GM23338 (cell line): ENCODE results near the gene NID2. TPM values are rescaled to one million over a fixed set of nuclear protein-coding genes. Genes with fewer than 3 reads are reported as not detected.

Source experiments
- ATAC-seq: fragments of 200-7000 bp; cut with Tn5 transposase; 3 replicates; pipeline ENCODE4 v1.9.1; 2020
- DNase-seq: peaks from one replicate; pipeline ENCODE4 v3.0.0-alpha.2; 2015; ENCODE audit warnings: low spot score
- H2AFZ ChIP-seq: fragments of 200-600 bp; sonication (generic); 2 replicates; pipeline ENCODE4 v1.8.0; 2016; ENCODE audit warnings: antibody characterized with exemption, mild to moderate bottlenecking, moderate library complexity
- H3F3A ChIP-seq: fragments of 200-600 bp; sonication (generic); replicated peaks from 2 replicates; pipeline ENCODE4 v1.8.0; 2017; ENCODE audit warnings: antibody characterized with exemption, mixed run types, low read depth
- H3K27ac ChIP-seq: fragments of 200-600 bp; sonication (generic); 2 replicates; pipeline ENCODE4 v1.6.1; 2016; ENCODE audit warnings: low read depth
- H3K27me3 ChIP-seq: fragments of 200-600 bp; sonication (generic); 2 replicates; pipeline ENCODE4 v1.8.0; 2016; ENCODE audit warnings: mild to moderate bottlenecking, mixed run types, moderate library complexity; ENCODE audit not compliant: insufficient read depth
- H3K36me3 ChIP-seq: fragments of 200-600 bp; sonication (generic); 2 replicates; pipeline ENCODE4 v1.8.0; 2016; ENCODE audit warnings: mild to moderate bottlenecking; ENCODE audit not compliant: insufficient read depth
- H3K4me1 ChIP-seq: fragments of 200-600 bp; sonication (generic); 2 replicates; pipeline ENCODE4 v1.8.0; 2016; ENCODE audit warnings: mild to moderate bottlenecking, moderate library complexity; ENCODE audit not compliant: insufficient read depth
- H3K4me2 ChIP-seq: fragments of 200-600 bp; sonication (generic); 2 replicates; pipeline ENCODE4 v1.7.1; 2017; ENCODE audit warnings: mixed run types
- H3K4me3 ChIP-seq: fragments of 200-600 bp; sonication (generic); 2 replicates; pipeline ENCODE4 v1.6.1; 2016; ENCODE audit warnings: mixed run types
- H3K79me2 ChIP-seq: fragments of 200-600 bp; sonication (generic); replicated peaks from 2 replicates; pipeline ENCODE4 v1.8.0; 2017; ENCODE audit warnings: mild to moderate bottlenecking; ENCODE audit not compliant: insufficient read depth
- H3K9me2 ChIP-seq: fragments of 200-600 bp; sonication (generic); 2 replicates; pipeline ENCODE4 v1.8.0; 2017; ENCODE audit not compliant: insufficient read depth
- H4K20me1 ChIP-seq: fragments of 200-600 bp; sonication (generic); replicated peaks from 2 replicates; pipeline ENCODE4 v1.8.0; 2017; ENCODE audit warnings: mild to moderate bottlenecking; ENCODE audit not compliant: insufficient read depth
- H3K27ac Mint-ChIP-seq: 2 replicates; pipeline ENCODE4 v1.8.0; 2020; ENCODE audit warnings: inconsistent platforms, mild to moderate bottlenecking, moderate library complexity, mixed read lengths
- H3K27me3 Mint-ChIP-seq: 3 replicates; pipeline ENCODE4 v1.8.0; 2022; ENCODE audit warnings: low read depth, mild to moderate bottlenecking, moderate library complexity, mixed read lengths, inconsistent platforms; ENCODE audit not compliant: insufficient read depth, poor library complexity
- H3K36me3 Mint-ChIP-seq: 3 replicates; pipeline ENCODE4 v1.8.0; 2021; ENCODE audit warnings: low read depth, mild to moderate bottlenecking, inconsistent platforms, moderate library complexity, mixed read lengths
- H3K4me1 Mint-ChIP-seq: 3 replicates; pipeline ENCODE4 v1.8.0; 2020; ENCODE audit warnings: mild to moderate bottlenecking, inconsistent platforms, mixed read lengths
- H3K4me3 Mint-ChIP-seq: 3 replicates; pipeline ENCODE4 v1.8.0; 2021; ENCODE audit warnings: moderate library complexity, mild to moderate bottlenecking, inconsistent platforms, mixed read lengths
- H3K9me3 Mint-ChIP-seq: 3 replicates; pipeline ENCODE4 v1.8.0; 2020; ENCODE audit warnings: moderate library complexity, mild to moderate bottlenecking, inconsistent platforms, mixed read lengths
- JUNB ChIP-seq: IDR thresholded peaks from one replicate; pipeline ENCODE4 v1.6.1; 2016; ENCODE audit warnings: antibody characterized with exemption; ENCODE audit not compliant: unreplicated experiment
- REST ChIP-seq: IDR thresholded peaks from one replicate; pipeline ENCODE4 v1.6.1; 2018; ENCODE audit warnings: antibody characterized with exemption; ENCODE audit not compliant: unreplicated experiment
- STAT1 ChIP-seq: IDR thresholded peaks from one replicate; pipeline ENCODE4 v1.6.1; 2016; ENCODE audit warnings: antibody characterized with exemption; ENCODE audit not compliant: unreplicated experiment
- ZNF114 ChIP-seq: fragments of 250-450 bp; sonication (Bioruptor Pico); IDR thresholded peaks from 2 replicates; pipeline ENCODE4 v1.5.0; 2020; ENCODE audit warnings: mild to moderate bottlenecking, moderate library complexity
- polyA plus RNA-seq: library from polyadenylated mRNA; unstranded; fragments of >200 nt; fragmentation: Nextera tagmentation; extraction: Ambion mirVana; gene quantifications from 2 replicates; pipeline ENCODE4 v1.2.1, GENCODE V29; 2016
- total RNA-seq: library from RNA; depleted of rRNA; stranded (reverse); fragments of >200 nt; shearing (Covaris generic); gene quantifications from 2 replicates; pipeline ENCODE4 v1.2.3, GENCODE V29; 2014
- TF ChIP-seq, protein P1 (sequence below), 2 experiments: fragments of 200-600 bp in 1 of 2; sonication (generic) in 1 of 2; conservative IDR thresholded peaks; 2 replicates each; pipeline versions ENCODE4 v1.5.1 to v1.6.1; 2016 to 2017; ENCODE audit warnings: antibody characterized with exemption in 2 of 2, low read depth in 2 of 2, mild to moderate bottlenecking in 2 of 2, moderate library complexity in 1 of 2

Gene NID2
- total and polyA plus RNA-seq, 2 experiments from 2014 or later, result 4.3 to 10.4 TPM

- 0 out of 2 replicates have a peak, but pooled peaks cover 8% of the 10 kb centered on the region for H3K9me2 ChIP-seq
- peaks cover 7% of the 10 kb centered on the region; the same call in 1 of the 3 replicates for H3K9me3 Mint-ChIP-seq
- H3K27ac Mint-ChIP-seq, result no peak overlapping the region
- H3K4me2 ChIP-seq, result no peak overlapping the region
- H3K27me3 ChIP-seq, result no peaks in the 10 kb centered on the region
- no peaks in the 10 kb centered on the region for H3K36me3 ChIP-seq
- DNase-seq (no peak), ATAC-seq (no peak)
- H3K27me3 Mint-ChIP-seq, result peaks cover 4% of the 10 kb centered on the region
- H2AFZ ChIP-seq, result peak overlapping the region; percentile 80; the same call in 1 of the 2 replicates
- TF ChIP-seq REST (no peak), ZNF114 (no peak)
- TF ChIP-seq, protein P1, sequence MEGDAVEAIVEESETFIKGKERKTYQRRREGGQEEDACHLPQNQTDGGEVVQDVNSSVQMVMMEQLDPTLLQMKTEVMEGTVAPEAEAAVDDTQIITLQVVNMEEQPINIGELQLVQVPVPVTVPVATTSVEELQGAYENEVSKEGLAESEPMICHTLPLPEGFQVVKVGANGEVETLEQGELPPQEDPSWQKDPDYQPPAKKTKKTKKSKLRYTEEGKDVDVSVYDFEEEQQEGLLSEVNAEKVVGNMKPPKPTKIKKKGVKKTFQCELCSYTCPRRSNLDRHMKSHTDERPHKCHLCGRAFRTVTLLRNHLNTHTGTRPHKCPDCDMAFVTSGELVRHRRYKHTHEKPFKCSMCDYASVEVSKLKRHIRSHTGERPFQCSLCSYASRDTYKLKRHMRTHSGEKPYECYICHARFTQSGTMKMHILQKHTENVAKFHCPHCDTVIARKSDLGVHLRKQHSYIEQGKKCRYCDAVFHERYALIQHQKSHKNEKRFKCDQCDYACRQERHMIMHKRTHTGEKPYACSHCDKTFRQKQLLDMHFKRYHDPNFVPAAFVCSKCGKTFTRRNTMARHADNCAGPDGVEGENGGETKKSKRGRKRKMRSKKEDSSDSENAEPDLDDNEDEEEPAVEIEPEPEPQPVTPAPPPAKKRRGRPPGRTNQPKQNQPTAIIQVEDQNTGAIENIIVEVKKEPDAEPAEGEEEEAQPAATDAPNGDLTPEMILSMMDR (conservative IDR thresholded peaks at IDR 0.05; ENCODE audit: low read depth in 2 of 2), result no peak
- peaks cover 10% of the 10 kb centered on the region for H3K4me1 Mint-ChIP-seq
- H3K4me3 ChIP-seq, result no peak overlapping the region
- no peaks in the 10 kb centered on the region for H3F3A ChIP-seq
- H3K36me3 Mint-ChIP-seq, result no peaks in the 10 kb centered on the region; the same call in 1 of the 3 replicates
- no peaks in the 10 kb centered on the region for H4K20me1 ChIP-seq
- peaks cover 6% of the 10 kb centered on the region for H3K4me1 ChIP-seq
- H3K27ac ChIP-seq, result no peak overlapping the region
- no peaks in the 10 kb centered on the region for H3K79me2 ChIP-seq
- no peak overlapping the region for H3K4me3 Mint-ChIP-seq
These were observed 42.0 kb downstream of the NID2 start for GRCh38 chr14:52026901-52027300.

DNA sequence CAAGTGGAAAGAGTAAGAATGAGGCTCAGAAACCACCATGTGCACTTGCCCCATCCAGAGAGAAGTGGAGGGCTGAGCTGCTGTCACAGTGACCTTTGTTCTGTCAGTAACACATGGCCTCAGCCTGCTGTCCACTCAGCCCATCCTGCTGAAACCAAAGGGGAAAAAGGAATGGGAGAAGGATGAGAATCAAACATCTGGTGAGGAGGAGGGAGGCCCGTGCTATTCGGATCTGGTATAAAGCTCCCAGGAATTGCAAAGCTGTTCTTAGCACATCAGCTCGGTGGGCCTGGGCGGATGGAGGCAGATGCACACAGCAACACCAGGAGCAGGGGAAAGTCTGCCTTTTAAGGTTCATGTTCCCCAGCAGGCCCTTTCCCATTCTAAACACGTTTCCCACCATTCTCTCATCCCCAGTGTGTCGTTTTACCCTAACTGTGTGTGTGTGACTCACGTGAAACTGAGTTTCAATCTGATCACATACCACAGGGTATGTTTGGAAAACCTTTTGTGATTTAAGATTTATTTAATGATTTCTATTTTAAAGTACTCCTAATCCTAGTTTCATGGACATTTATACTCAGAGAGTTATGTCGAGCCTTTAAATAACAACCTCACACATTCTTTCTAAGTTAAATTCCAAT is 42.7 kb downstream of the NID2 start:
- no peaks in the 10 kb centered on the region for H4K20me1 ChIP-seq
- Mint-ChIP-seq H3K4me1 (peaks cover 18% of the 10 kb centered on the region), H3K27me3 (peaks cover 4% of the 10 kb centered on the region), H3K36me3 (no peaks in the 10 kb centered on the region; the same call in 2 of the 3 replicates), H3K4me3 (no peak overlapping the region), H3K9me3 (peaks cover 7% of the 10 kb centered on the region; the same call in 1 of the 3 replicates), H3K27ac (no peak overlapping the region)
- ATAC-seq (no peak), DNase-seq (no peak)
- no peak for TF ChIP-seq JUNB
- TF ChIP-seq STAT1, result no peak
- TF ChIP-seq, protein P1 (conservative IDR thresholded peaks at IDR 0.05; ENCODE audit: low read depth in 2 of 2), result no peak
- 0 out of 2 replicates have a peak, but pooled peaks cover 8% of the 10 kb centered on the region for H3K9me2 ChIP-seq
- no peaks in the 10 kb centered on the region for H3K79me2 ChIP-seq
- no peak overlapping the region for H3K4me2 ChIP-seq
- no peak overlapping the region for H3K4me3 ChIP-seq
- no peaks in the 10 kb centered on the region for H3F3A ChIP-seq
- H3K36me3 ChIP-seq, result no peaks in the 10 kb centered on the region
- H3K4me1 ChIP-seq, result peaks cover 13% of the 10 kb centered on the region
- H2AFZ ChIP-seq, result no peak overlapping the region
- no peak overlapping the region for H3K27ac ChIP-seq
- no peaks in the 10 kb centered on the region for H3K27me3 ChIP-seq
